ENCODE data around the gene ITGA7.

ITGA7 gene

GRCh38 chr12:55739025-55739378, 31.3 kb upstream of the ITGA7 start:
- H3K27me3 Mint-ChIP-seq, result no peaks in the 10 kb centered on the region
- peak overlapping the region; percentile 78 to 84 for H3K4me3 Mint-ChIP-seq
- H3K4me1 Mint-ChIP-seq (ENCODE audit: low read depth in 2 of 2), result peaks cover 18 to 39% of the 10 kb centered on the region in 2 donors

DNA sequence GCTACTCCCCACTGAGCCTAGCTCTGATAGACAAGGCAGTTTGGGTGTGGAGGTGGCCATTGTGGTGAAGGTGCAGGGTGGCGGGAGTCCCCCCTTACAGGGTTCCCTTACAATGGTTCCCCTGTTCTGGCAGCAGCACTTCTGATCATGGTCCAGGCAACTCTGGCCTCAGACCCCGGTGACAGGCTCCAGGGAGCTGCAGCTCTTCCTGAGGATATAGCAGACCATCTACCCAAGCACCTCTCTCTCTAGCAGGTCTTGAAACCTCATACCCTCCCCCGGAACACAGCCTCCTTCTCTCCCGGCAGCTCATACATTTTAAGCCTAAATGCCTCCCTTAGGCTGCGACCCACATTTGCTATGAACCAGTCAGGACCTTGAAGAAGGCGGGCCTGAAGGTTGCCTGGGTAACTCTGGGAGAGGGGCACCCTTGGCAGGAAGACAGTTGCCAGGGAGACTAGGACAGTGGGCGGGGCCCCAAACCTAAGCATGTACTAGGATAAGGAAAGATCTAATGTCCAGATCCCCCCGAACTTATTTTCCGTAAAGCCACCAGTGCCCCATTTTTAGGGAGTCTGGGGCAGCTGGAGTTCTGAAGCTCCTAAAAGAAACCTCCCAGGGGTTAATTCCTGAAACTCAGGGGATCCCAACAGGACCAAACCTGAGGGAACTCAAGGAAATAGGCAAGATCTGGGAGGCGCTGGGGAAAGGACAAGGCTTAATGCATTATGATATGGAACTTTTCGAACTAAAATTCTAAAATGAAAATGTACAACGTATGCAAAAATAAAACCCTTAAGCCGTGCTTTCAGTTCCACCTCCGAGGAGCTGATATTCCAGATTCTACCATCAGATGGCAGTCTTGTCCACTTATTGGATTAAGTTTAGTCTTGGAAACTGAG, 30.7 kb upstream of the ITGA7 start:
- H3K4me3 Mint-ChIP-seq, result peak overlapping the region; percentile 78 to 84
- DNase-seq (peak; percentile 89 to 92 (median 90)), ATAC-seq (replicated peaks) (peak; percentile 66)
- H3K9me3 Mint-ChIP-seq, result no peaks in the 10 kb centered on the region
- H3K36me3 Mint-ChIP-seq (ENCODE audit: insufficient read depth), result peaks cover 8% of the 10 kb centered on the region
- H3K27ac Mint-ChIP-seq, result peak overlapping the region; percentile 44 to 82
- H3K4me1 Mint-ChIP-seq (ENCODE audit: low read depth in 2 of 2), result peaks cover 17 to 34% of the 10 kb centered on the region in 2 donors
- H3K27me3 Mint-ChIP-seq, result no peaks in the 10 kb centered on the region

More at GRCh38 chr12:55739025-55739378, 31.3 kb upstream of the ITGA7 start:
- DNase-seq, result no peak
- no peak overlapping the region for H3K27ac Mint-ChIP-seq
- no peaks in the 10 kb centered on the region for H3K9me3 Mint-ChIP-seq
- ATAC-seq (replicated peaks), result no peak
- H3K36me3 Mint-ChIP-seq (ENCODE audit: insufficient read depth), result peaks cover 8% of the 10 kb centered on the region

DNA sequence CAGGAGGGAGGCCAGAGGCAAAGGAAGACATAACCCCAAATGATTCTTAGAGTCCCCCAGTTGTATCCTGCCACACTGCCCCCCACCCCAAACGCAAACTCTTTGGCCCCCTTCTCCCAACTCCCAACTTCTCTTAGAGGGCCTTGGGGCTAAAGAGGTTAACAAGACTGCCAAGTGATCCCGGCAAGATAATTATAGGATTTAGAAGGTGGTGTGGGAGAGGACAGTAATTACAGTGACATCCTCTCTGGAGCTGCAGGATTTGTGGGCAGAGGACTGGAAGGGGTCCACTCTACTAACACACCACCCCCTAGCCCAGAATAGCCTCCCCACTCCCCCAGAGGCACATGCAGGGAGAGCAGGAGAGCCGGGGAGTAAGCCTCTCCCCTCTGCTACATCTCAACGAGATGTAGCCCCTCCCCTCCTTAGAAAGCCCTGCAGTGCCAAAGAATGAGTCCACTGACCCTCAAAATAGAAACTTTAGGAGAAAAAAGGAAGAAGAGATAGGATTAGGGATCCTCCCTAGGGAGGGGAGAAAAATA, 29.9 kb upstream of the ITGA7 start:
- Mint-ChIP-seq H3K4me1 (ENCODE audit: low read depth in 2 of 2) (peaks cover 17 to 32% of the 10 kb centered on the region in 2 donors), H3K36me3 (ENCODE audit: insufficient read depth) (peaks cover 8% of the 10 kb centered on the region), H3K9me3 (no peaks in the 10 kb centered on the region), H3K27me3 (no peaks in the 10 kb centered on the region), H3K4me3 (peak overlapping the region; percentile 78 to 84), H3K27ac (peak overlapping the region; percentile 44 to 82)
- ATAC-seq (replicated peaks), result no peak
- DNase-seq, result no peak

- DNase-seq, result peak; percentile 27 to 50 (median 33)
- H3K9me3 Mint-ChIP-seq, result no peaks in the 10 kb centered on the region
- peaks cover 5% of the 10 kb centered on the region for H3K36me3 Mint-ChIP-seq (ENCODE audit: insufficient read depth)
- peak; percentile 38 for ATAC-seq (replicated peaks)
- no peaks in the 10 kb centered on the region for H3K27me3 Mint-ChIP-seq
- peak overlapping the region; percentile 54 to 78 for H3K4me3 Mint-ChIP-seq
- peak overlapping the region; percentile 44 to 82 for H3K27ac Mint-ChIP-seq
- peaks cover 17 to 29% of the 10 kb centered on the region in 2 donors for H3K4me1 Mint-ChIP-seq (ENCODE audit: low read depth in 2 of 2)
Observed at GRCh38 chr12:55736780-55737580, 29.3 kb upstream of the ITGA7 start.

- no peak overlapping the region for H3K4me3 Mint-ChIP-seq
- DNase-seq, result no peak
- peaks cover 5% of the 10 kb centered on the region for H3K36me3 Mint-ChIP-seq (ENCODE audit: insufficient read depth)
- no peak overlapping the region for H3K27ac Mint-ChIP-seq
- H3K27me3 Mint-ChIP-seq, result no peaks in the 10 kb centered on the region
- no peaks in the 10 kb centered on the region for H3K9me3 Mint-ChIP-seq
- peaks cover 17 to 27% of the 10 kb centered on the region in 2 donors for H3K4me1 Mint-ChIP-seq (ENCODE audit: low read depth in 2 of 2)
- ATAC-seq (replicated peaks), result no peak
Observed at GRCh38 chr12:55736076-55736475, 28.4 kb upstream of the ITGA7 start.

GRCh38 chr12:55734595-55734994, 26.9 kb upstream of the ITGA7 start:
- DNase-seq, result no peak
- H3K9me3 Mint-ChIP-seq, result no peaks in the 10 kb centered on the region

GRCh38 chr12:55733858-55734257, 26.2 kb upstream of the ITGA7 start:
- no peak for DNase-seq
- H3K4me1 Mint-ChIP-seq (ENCODE audit: low read depth in 2 of 2), result peaks cover 34 to 43% of the 10 kb centered on the region in 2 donors
- no peak overlapping the region for H3K27ac Mint-ChIP-seq

More at GRCh38 chr12:55734595-55734994, 26.9 kb upstream of the ITGA7 start:
- peaks cover 8% of the 10 kb centered on the region for H3K36me3 Mint-ChIP-seq (ENCODE audit: insufficient read depth)
- no peak overlapping the region for H3K4me3 Mint-ChIP-seq
- peak overlapping the region in 1 of 2 donors; percentile 41 for H3K27ac Mint-ChIP-seq
- peaks cover 32 to 41% of the 10 kb centered on the region in 2 donors for H3K4me1 Mint-ChIP-seq (ENCODE audit: low read depth in 2 of 2)
- no peaks in the 10 kb centered on the region for H3K27me3 Mint-ChIP-seq
- ATAC-seq (replicated peaks), result no peak

GRCh38 chr12:55733021-55733555, 25.4 kb upstream of the ITGA7 start:
- ATAC-seq (replicated peaks) (no peak), DNase-seq (no peak)
- Mint-ChIP-seq H3K27ac (peak overlapping the region in 1 of 2 donors; percentile 72), H3K4me1 (ENCODE audit: low read depth in 2 of 2) (peaks cover 30 to 37% of the 10 kb centered on the region in 2 donors), H3K4me3 (no peak overlapping the region), H3K36me3 (ENCODE audit: insufficient read depth) (peaks cover 10% of the 10 kb centered on the region), H3K9me3 (no peaks in the 10 kb centered on the region), H3K27me3 (no peaks in the 10 kb centered on the region)

More at GRCh38 chr12:55733858-55734257, 26.2 kb upstream of the ITGA7 start:
- no peaks in the 10 kb centered on the region for H3K9me3 Mint-ChIP-seq
- no peaks in the 10 kb centered on the region for H3K27me3 Mint-ChIP-seq
- no peak overlapping the region for H3K4me3 Mint-ChIP-seq
- peaks cover 14% of the 10 kb centered on the region for H3K36me3 Mint-ChIP-seq (ENCODE audit: insufficient read depth)
- ATAC-seq (replicated peaks), result no peak

DNA sequence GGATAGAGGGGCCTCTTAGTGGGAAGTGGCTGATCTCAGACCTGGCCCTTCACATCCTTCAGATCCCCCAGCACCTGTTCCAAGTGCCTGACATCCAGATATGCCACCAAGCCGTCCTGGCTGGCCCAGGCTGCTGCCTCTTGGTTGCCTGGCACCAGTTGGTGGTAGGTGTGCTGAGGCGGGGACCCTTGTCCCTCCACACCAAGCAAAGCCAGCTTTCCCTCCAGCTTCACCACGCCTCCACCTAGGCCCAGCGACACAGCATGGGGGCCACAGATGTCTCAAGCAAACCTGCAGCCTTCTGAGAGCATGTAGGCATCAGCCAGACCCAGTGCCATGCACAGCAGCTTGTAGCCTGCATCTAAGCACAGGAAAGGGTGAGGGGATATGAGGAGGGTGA, 24.6 kb upstream of the ITGA7 start:
- H3K4me1 Mint-ChIP-seq (ENCODE audit: low read depth in 2 of 2), result peaks cover 29 to 37% of the 10 kb centered on the region in 2 donors

DNA sequence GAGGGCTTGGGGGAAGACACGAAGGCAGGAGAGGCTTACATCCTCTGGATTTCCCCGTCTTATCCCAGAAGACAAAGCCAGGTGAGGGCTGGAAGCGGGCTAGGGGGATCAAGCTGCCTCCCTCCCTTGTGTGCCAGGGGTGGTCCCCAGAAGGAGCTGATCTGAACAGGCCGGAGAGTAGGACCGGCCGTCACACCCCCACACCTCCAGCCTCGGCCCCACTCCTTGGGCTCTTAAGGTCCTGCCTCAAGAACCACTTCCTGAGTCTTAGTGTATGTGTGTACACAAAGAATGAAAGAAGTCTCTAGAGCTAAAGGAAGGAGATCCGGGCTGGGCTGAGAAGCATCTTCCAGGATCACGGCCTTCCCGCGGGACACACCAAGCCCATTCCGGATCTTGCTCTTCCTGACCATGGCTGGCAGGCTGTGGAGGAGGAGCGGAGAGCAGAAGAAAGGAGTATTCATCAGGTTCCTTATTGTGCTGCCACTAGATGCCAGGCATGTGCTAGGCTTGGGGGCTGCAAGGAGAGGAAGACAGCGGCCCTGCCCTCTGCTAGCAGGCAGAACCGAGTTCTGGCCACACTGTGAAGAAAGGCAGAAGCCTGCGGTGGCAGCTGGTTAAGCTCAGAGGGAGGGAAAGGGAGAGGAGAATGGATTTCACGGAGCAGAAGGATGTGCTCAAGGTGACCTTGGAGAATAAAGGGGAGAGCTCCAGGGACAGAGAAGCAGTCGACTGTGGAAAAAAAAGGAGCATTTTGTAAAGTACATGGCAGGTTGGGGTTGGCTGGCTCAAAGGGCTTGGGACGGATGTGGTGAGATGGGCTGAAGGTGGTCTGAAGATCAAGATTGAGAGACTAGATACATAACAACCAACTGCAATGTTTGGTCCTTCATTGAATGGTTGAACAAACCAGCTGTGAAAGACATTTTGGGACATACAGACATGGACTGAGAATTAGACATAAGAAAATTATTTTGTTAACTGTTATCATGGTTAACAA, 22.4 kb upstream of the ITGA7 start:
- Mint-ChIP-seq H3K27ac (peak overlapping the region; percentile 82 to 92), H3K4me1 (ENCODE audit: low read depth in 2 of 2) (peaks cover 35 to 40% of the 10 kb centered on the region in 2 donors), H3K9me3 (no peaks in the 10 kb centered on the region), H3K4me3 (peak overlapping the region; percentile 88 to 90), H3K27me3 (no peaks in the 10 kb centered on the region), H3K36me3 (ENCODE audit: insufficient read depth) (peaks cover 24% of the 10 kb centered on the region)
- peak in 1 of 3 experiments; percentile 28 for DNase-seq
- ATAC-seq (replicated peaks), result peak; percentile 56

More for the DNA sequence above, 24.6 kb upstream of the ITGA7 start:
- Mint-ChIP-seq H3K27ac (peak overlapping the region; percentile 6 to 72), H3K4me3 (no peak overlapping the region), H3K27me3 (no peaks in the 10 kb centered on the region), H3K36me3 (ENCODE audit: insufficient read depth) (peaks cover 9% of the 10 kb centered on the region), H3K9me3 (no peaks in the 10 kb centered on the region)
- ATAC-seq (replicated peaks) (no peak), DNase-seq (no peak)

DNA sequence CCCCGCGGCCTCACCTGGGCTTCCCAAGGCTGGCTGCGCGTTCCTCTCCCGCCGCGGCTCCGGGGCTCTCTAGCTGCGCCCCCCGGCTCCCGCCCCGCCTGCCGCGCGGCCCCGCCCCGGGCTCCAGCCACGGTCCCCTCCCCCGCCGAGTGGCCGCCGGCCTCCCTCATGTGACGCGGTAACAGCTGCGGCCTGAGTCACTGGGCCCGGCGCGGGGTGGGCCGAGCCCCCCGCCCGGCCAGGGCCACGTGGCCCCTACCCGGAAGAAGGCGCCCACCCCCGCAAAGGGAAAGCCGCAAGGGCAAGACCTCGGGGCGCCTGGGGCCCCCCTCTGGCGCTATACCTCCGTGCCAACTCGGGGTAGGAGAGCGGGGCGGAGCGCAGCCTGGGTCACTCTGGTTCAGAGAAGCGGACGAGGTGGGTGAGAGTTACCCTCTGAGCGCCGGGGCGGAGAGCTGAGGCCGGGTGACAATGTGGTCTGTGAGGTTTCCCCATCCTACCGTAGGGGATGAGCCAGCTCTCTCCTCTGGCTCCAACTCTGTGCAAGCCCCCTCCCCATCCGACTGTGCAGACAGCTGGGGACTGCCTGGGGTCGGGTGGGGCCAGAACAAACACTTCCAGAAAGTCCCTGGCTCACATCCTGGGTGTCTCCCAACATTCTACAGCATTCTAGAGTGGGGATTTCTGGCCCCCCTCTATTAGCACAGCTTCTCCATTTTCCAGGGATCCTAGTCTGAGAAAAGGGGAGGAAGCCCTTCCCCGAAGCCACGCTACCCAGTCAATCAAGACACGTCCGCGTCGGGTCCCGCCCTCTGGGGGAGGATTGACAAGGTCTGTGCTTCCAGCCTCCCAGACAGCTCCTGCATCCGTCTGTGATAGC, 21.5 kb upstream of the ITGA7 start, which contains the start of gene CD63:
CD63 (minus strand) TSS at position 71 of the 880 bp plus-strand sequence. CDS start 668 bp downstream, outside the sequence.
- peak within 1 kb of the TSS; percentile 84 to 96 for H3K27ac Mint-ChIP-seq
- peak within 1 kb of the TSS; percentile 88 to 90 for H3K4me3 Mint-ChIP-seq
- H3K9me3 Mint-ChIP-seq, result no peaks in the 10 kb centered on the region
- ATAC-seq (replicated peaks) (peak; percentile 73), DNase-seq (peak; percentile 39 to 43 (median 39))
- H3K27me3 Mint-ChIP-seq, result no peaks in the 10 kb centered on the region
- H3K36me3 Mint-ChIP-seq (ENCODE audit: insufficient read depth), result peaks cover 24% of the 10 kb centered on the region
- peaks cover 39 to 45% of the 10 kb centered on the region in 2 donors for H3K4me1 Mint-ChIP-seq (ENCODE audit: low read depth in 2 of 2)
